Activated CD8-positive, alpha-beta memory T cell treated with anti-CD3 and anti-CD28 coated beads for 1 hour (primary cell): ENCODE results near the gene S1PR3.

ENCODE experiments used
- DNase-seq, 2 donors: peaks; one replicate each; pipeline ENCODE4 v3.0.0-alpha.2; 2020; ENCODE audit warnings: low read depth in 1 of 2; ENCODE audit errors: extremely low read depth in 1 of 2

S1PR3 gene

DNA sequence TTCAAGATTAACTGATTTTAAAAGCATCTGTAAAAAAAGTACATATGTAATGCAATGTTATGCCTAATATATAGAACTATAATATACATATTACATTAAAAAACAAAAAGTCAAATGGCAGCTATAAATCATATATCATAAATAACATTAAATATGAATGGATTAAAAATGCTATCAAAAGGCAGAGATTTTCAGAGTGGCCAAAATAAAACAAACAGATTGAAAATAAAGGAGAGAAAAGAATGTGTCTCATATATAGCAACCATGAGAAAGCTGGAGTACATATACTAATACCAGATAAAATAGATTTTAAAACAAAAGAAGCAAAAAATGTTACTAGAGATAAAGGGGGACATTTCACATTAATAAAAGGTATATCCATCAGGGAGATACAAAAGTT is 38.5 kb downstream of the S1PR3 start:
- DNase-seq, result no peak

DNA sequence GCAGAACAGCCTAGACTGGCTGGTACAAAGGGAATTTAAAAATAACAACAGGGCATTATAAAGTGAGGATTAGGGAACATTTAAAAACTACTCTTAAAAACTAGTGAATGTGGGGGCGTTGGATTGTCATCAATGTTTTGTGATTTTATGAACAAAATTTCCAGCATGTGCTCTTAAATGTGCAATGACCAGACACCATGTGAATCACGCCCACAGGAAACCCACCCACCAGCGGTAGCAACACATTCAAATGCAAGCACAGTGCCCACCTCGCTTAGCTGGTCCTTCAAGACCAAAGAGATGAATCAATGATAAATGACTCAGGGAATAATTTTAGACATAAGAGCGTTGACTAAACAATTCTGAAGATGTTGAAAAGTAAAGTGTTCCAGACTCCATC is 40.9 kb downstream of the S1PR3 start:
- DNase-seq, result no peak

DNA sequence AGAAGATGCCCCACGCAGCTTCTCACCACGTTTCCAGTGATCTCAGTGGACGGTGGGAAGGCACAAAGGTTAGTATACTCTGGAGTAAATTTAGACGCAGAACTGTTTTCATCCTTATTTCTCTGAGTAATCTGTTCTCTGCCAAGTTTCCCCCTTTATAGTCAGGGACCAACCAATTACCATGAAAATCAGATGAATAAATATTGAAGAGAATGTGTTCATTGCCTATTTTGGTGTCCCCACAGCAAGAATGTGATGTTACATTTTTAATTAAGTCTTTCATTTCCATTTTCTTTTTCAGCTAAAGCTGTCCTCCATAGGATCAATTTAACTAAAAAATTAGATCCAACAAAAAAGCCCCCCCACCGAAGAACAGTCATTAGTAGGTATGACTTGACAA is 41.4 kb downstream of the S1PR3 start:
- DNase-seq, result no peak

DNA sequence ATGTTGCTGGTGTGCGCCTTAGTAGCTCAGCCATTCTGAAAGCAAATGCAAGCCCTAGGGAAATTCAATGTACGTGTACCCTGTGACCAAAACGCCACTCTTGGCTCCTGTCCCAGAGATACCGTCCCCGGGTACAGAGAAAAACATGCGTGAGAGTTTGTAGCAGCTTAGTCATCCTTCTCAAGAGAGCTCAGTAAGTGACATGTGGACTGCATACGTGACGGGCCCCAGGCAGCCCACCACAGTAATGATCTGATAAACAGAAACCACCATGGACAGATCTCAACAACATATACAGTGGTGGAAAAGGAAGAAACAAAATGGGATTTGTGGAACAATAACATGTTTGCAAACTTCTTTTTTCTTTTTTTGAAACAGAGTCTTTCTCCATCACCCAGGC is 45.1 kb downstream of the S1PR3 start:
- no peak for DNase-seq

DNA sequence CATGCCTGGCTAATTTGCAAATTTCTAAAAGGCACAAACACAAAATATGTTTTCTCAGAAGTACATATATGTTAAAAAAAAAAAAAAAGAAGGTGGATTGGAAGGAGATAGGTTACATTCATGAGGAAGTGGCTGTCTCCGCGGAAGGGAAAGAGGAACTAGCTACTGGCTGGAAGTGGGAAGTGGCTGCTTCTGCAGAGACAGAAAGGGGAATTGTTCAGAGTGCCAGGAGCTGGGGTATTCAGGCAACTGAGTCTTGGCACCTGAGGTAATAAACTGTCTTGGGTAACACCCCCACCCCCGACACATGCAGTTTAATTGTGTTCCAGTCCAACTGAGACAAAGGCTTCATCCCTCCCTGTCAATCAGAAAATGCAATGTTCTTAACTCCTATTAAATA is 45.6 kb downstream of the S1PR3 start:
- DNase-seq, result no peak

DNA sequence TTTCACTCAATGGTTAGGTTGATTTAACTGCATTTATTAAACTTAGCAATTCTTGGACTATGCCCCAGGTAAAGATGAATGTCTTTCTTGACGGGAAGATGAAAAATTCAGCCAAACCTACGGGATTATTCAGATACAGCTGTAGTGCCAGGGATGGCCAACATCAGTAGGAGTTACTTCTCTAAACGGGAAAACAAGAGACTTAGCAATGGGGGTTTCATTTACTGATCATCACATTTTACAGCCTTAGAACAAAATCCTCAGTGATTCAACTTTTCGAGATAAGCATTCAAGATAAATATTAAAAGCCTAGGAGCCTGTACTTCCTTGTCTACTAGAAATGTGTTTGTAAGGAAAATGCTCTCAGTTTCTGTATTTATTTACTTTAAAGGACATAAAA is 46.1 kb downstream of the S1PR3 start:
- DNase-seq, result no peak

DNA sequence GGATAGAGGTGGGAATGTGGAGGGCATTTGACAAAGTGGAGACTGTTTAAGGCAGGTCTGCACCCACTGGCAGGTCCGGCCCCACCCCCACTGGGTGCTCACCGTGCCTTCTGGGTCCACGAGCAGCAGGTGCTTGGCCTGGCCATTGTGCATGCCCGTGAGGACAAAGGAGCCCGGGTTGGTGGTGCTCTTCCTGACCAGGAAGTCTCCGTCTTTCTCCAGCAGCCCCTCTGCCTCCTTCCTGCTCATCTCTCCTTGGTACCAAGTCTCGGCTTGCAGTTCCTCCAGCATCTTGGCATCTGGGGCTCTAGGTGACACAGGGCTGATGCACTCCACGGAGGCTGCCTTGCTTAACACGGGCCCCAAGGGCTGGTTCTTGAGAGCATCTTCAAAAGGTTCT is 46.6 kb downstream of the S1PR3 start:
- no peak for DNase-seq

DNA sequence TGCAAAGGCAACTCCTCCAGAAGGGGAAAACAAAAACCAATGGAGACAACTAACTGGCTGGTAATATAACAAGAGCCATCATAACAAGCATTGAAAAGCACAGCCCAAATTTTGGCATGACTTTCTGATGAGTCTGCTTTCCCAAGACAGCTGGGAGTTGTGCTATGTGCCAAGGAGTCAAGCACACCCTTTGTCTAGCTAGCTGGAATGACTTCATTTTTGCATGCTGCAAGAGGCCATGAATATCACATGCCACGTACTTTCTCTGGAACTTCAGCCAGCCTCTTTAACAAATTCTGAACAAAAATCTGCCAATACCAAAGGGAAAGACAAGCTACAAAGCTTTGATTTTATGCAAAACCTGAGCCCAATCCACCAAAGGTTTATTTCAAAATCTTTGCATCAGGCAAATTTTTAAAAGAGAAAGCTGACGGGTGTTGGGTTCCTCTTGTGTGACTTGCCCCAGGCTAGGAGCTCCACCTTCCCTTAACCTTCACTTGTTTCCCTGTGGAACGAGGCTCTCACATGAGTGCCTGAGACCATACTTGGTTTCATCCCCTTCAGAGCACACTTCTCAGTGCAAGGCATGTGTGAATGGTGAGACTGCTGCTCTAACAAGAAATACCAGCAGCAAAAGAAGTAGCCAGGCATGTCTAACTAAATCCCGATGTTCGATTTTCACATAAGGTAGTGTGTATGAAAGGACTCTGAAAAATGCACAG is 47.3 kb downstream of the S1PR3 start:
- no peak for DNase-seq

DNA sequence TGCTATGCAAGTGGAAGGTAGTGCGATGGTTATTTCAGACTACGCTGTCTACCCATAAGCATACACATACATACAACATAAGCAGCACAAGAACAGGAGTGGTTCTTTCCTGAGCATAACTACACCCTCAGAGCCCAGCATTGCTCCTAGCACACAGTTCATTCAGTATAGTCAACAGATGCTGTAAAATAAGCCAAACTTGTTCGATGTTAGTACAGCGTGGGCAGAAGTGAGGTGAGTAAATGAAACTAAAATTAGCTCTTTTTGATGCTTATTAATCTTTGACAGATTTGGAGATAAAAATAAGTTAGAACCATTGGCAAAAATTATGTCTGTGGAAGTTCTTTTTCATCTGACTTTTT is 47.8 kb downstream of the S1PR3 start:
- no peak for DNase-seq

DNA sequence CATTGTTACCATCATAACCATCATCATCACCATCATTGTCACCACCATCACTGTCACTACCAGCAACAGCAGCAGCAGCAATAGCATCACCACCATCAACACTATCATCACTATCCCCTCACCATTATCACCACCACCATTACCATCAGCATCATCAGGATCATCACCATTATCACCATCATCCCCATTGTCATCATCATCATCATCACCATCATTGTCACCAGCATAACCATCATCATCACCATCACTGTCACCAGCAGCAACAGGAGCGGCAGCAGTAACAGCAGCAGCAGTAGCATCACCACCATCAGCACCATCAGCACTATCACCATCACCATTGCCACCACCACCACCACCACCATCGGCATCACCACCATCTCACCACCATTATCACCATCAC is 48.4 kb downstream of the S1PR3 start:
- DNase-seq, result no peak

DNA sequence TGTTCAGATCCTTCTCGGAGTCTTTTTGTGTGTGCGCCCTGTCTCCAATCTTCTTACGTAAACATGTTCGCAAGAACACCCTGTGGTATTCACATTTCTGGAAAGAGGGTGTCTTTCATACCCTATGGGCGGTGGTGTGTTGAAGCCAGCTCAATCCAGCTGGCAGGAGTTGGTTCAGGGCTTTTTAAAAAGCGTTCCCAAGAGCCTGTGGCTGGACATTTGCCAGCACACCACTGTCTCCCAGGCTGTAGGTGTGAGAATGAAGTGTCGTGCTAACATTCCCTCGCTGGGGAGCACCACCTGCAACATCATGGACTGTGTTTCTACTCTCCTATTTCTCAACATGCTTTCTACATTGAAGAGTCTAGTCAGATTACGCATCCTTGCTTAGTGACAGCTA is 51.7 kb downstream of the S1PR3 start:
- no peak for DNase-seq

DNA sequence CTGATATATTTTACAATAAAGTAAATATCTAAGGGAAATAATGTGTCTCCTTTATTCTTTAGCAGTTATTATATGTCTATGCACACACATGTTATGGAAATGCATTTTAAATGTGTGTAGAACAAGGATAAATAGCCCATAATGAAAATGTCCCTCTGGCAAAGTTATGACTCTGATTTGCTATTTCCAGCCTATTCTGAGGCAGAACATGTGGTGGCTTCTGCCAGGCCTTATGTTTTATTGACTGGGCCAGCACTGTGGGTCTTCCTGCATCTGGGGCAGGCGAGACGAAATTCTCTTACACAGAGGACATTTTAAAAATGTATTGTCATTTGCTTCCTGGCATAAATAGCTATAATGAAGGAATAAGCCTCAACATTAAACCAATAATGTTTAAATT is 52.8 kb downstream of the S1PR3 start:
- DNase-seq, result no peak

DNA sequence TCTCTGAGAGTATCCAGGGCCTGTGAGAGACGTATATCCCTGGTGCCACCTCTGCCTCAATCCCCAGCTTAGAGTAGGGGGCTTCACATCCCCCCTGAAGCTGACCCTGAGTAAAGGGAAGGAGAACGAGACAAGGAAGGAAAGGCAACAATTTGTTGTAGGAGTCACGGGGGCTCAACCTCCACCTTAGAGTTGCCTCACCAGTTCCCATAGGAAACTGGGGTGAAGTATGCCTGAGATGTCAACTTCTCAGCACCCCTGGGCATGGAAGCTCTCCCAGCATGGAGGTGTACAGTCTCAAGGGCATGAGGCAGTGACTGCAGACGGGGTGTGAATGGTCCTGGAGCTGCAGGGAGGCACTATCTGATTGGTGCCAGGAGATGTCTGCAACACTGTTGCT is 53.6 kb downstream of the S1PR3 start:
- no peak for DNase-seq

DNA sequence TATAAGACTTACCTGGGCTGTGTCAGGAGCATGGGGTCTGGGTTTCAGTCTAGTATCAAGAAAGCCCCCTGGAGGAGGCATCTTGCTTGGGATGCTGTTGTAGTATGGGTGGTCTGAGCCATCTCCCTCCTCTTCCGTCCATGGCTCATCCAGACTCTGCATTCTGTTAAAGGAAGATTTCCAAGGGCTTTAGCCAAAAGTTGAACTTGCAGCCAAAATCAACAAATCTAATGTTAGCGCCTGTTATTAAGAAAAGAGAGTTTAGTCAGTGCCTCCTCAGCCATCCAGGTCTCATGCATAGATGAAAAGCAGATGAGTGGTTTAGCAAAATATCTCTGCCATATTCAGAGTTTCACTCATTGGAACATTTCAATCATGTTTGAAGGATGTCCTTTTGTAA is 55.6 kb downstream of the S1PR3 start:
- no peak for DNase-seq

DNA sequence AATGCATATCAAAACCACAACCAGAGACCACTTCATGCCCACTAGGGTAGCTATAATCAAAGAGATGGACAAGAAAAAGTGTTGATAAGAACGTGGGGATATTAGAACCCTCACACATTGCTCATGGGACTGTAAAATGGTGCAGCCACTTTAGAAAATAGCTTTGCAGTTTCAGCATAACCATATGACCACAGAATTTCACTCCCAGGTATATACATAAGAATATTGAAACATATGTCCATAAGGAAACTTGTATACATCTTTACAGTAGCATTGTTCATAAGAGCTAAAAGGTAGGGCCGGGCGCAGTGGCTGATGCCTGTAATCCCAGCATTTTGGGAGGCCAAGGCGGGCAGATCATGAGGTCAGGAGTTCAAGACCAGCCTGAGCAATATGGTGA is 56.4 kb downstream of the S1PR3 start:
- no peak for DNase-seq

DNA sequence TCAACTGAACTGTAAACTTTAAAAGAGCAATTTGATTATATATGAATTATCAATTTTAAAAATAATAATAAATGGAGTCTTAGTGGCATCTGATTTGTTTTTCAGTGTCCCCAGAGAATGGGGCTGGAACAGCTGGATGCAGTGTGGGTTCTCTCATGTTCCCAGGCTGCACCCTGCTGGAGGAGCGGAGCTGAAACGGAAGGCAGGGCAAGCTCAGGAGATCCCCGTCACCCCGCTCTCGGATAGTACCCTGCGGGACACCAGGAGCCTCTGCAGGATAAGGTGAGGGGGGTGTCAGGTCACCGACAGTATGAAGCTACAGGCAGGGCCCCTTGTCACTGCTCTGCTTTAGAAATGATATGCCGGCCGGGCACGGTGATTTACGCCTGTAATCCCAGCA is 57.3 kb downstream of the S1PR3 start:
- DNase-seq, result no peak

DNA sequence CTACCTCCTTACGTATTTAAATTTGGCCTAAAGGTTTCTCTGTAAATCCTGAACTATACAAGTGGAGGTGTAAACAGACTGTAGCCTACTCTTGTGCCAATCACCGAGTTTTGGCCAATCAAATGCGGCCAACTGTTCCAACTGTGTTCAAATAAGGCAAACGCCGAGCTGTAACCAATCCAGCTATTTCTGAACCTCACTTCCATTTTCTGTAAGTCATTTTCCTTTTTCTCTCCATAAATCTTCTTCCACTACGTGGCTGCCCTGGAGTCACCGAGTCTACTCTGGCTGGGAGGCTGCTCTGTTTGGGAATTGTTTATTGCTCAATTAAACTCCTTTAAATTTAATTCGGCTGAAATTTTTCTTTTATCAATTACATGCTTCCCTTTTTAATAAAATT is 58.4 kb downstream of the S1PR3 start:
- DNase-seq, result no peak

DNA sequence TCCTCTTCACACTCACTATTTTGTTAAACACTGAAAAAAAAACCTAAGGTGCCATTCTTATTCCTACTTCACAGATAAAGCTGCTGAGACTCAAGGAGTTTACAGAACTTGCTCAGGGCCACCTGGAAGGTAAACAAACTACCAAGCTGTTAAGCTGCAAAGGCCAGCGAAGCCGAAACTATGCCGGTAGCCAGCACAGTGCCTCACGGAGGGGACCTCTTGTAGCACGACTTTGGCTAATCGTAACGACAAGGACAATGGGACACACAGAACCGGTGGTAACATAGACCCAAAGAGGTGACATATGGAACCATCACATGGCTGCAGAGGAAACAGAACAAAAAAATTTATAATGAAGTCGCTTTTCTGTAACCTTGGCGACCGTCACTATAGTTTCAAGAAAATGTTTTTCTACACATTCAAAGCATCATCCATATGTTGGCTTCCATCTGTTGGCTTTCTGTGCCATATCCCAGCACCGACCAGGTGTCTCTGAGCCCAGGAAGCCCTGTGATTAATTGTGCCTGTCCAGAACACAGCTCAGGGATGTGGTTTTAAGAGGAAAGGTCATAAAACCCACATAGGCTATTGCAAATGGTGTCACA is 60.3 kb downstream of the S1PR3 start:
- no peak for DNase-seq

DNA sequence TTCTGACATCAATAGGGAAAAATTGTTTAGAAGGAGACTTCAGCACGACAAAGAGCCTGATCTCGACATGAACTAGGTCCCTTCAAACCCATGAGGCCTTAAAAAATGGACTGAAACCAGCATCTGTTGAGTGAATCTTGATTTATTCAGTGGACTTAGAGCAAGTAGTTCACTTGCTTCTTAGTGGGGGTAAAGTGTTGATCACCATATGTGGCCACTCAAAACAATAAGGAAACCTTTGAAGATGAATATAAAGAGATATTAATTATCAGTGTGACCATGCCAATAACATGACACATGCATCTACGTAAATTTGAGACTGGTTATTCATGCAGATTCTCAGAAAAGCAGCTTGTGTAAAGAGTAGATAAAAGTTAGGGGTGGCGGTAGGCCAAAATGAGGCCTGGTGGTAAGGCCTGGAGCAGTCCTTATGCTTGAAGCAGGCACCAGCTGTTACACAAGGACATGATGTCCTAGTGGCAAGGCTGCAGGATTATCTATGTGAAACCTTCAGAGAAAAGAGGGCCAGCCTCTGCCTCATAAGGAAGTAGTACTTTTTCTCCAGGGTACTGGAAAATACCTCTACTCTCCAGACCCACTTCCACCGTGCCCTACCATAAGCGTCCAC is 61.3 kb downstream of the S1PR3 start:
- DNase-seq, result no peak

DNA sequence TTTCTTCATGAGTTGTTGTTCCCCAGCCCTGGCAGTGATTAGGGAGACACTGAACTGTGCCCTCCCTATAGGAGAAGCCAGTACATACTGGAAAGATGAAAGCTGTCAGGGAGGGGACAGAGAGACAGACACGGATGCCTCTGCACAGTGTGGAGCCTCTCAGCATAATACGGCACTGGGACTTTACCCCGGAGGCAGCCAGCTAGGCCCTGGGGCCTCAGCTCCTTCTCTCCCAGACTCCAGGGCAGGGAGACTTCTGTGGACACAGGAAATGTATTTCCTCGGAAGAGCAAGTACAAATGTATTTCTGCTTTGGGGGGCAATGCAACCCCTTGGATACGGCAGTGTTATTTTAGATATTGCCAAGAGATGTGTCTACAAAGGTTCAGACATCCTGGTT is 62.0 kb downstream of the S1PR3 start:
- DNase-seq, result no peak
